CMK (cell line): ENCODE results near the gene MAGEF1.

Experiments
- DNase-seq: peaks from one replicate; pipeline ENCODE4 v3.0.0-alpha.2; 2010; ENCODE audit warnings: low read depth

Gene MAGEF1

GRCh38 chr3:184725176-184725719, 13.4 kb upstream of the MAGEF1 start:
- DNase-seq = no peak

DNA sequence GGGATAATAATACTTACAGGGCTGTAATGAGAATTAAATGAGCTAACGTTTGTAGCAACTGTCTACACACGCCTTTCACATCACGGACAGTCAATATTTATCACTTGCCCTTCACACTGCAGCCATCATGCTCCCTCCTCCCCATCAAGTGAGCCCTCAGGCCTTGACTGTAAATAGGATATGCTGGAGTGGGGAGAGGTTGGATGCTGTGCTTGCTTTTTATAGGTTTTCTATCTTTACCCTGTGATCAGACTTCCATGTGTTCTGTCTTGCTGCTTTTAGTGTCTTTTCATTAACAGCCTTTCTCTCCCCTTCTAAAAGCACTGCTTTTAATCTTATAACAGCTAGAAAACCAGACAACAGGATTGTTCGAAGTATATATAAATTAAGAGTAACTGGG, 12.8 kb upstream of the MAGEF1 start:
- no peak for DNase-seq

DNA sequence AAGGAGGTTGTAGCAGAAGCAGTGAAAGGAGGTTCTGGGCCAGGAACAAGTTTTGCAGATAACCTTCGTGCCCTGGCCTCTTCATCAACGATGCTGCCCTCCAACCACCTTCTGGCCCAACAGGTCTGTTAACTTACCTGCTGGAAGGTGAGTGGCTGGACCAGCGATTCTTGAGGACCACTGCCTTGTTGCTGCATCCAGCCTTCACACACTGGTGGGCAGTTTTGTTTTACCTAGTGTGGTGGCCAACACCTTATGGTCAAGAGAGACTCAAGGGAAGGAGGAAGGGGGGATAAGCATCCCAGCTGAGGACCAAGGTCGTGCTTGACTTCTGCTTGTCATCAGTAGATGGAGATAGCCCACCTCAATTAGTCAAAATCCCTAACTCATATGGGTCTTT, 7.8 kb upstream of the MAGEF1 start:
- no peak for DNase-seq

DNA sequence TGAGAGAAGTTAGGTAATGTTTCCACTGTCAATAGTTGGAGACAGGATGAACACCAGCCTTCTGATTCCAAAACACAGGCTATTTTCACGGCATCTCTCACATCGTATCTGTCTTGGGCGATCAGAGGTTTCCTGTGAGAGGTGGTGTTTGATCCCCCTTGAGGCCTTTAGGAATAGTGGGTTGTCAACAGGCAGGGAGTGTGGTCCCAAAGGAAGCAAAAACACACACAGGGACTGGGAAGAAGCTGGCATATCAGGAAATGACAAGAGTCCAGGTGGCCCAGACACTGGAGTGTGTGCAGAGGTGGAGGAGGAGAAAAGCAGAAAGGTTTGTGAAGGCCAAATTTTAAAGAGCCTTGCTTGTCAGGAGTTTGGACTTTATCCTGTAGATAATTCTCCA, 6.6 kb upstream of the MAGEF1 start:
- DNase-seq = no peak

- DNase-seq = no peak
Measured at GRCh38 chr3:184717399-184717983, 5.6 kb upstream of the MAGEF1 start.

DNA sequence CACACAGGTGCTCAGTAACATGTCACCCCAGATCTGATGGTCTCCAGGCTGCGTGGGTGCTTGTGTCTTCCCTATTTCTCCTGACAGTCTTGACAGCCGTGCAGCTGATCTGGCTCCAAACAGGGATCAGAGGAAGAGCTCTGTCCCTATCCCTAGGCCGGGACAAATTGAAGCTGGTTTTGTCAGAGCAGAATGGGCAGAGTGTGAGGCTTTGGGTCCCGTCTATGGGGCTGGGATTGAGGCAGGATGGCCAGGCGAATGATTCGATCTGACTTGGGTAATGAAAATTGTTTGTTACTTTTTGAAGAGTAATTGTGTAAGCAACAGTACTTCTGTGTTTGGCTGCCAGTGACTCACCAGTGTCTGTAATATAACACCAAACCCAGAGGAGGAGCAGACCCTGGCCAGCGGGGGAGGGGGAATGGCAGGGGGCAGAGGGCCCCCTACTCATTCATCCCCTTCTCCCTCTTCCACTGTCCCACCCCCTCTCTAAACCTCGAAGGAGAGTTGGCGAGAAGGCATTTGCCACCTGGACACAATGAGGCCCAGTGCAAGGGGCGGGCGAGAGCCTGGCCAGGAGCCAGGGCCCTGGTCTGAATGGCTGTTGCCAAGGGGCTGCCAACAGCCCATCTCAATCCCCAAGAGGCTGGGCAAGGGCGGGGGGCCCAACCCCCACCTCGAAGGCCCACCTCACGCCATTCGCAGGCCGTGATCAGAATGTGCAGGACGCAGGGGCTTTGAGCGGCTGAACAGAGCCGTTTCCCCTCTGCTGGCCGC, 4.9 kb upstream of the MAGEF1 start:
- DNase-seq = no peak

DNA sequence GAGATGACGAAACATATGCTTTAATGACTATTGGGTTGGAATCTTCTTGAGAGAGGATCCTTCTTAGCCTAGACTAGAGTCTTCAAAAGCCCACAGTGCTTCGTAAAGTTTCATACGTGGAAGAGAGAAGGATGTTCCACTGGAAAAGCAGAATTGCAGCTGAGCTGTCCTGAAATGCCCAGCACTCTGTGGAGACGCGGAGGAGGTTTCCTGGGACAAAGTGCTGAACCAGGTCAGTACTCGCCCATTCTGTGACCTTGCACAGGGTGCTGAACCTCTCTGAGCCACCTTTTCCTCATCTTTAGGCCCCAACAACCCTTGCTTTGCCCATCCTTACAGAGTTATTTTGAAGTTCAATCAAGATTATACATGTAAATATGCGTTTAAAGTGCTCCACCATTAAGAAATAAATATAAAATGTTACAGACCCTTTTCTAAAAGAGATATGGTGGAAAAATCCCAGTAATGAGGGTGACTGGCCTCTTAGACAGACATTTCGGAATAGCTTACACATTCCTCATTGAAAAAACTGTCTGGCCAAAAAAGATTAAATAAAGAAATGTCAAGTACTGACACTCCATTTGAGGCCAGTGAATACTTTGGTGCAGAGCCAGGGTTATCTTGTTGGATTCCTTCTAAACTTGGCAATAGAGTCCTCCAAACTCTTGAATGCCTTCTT, 4.2 kb upstream of the MAGEF1 start:
- DNase-seq = no peak

DNA sequence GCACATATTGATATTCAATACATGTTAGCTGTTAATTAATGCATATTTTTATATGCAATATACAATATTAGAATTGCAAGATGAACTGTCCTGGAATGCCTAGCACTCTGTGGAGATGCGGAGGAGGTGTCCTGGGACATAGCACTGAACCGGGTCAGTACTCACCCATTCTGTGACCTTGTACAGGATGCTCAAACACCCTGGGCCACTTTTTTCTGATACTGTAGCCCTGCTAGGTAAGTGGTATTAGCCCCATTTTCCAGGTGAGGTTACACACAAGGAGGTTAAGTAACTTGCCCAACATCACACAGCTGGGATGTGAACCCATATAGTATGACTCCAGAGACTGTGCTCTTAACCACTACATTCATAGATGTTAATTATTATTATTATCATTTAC, 1.7 kb upstream of the MAGEF1 start:
- no peak for DNase-seq

- no peak for DNase-seq
Measured at GRCh38 chr3:184713040-184713355, 1.1 kb upstream of the MAGEF1 start.

DNA sequence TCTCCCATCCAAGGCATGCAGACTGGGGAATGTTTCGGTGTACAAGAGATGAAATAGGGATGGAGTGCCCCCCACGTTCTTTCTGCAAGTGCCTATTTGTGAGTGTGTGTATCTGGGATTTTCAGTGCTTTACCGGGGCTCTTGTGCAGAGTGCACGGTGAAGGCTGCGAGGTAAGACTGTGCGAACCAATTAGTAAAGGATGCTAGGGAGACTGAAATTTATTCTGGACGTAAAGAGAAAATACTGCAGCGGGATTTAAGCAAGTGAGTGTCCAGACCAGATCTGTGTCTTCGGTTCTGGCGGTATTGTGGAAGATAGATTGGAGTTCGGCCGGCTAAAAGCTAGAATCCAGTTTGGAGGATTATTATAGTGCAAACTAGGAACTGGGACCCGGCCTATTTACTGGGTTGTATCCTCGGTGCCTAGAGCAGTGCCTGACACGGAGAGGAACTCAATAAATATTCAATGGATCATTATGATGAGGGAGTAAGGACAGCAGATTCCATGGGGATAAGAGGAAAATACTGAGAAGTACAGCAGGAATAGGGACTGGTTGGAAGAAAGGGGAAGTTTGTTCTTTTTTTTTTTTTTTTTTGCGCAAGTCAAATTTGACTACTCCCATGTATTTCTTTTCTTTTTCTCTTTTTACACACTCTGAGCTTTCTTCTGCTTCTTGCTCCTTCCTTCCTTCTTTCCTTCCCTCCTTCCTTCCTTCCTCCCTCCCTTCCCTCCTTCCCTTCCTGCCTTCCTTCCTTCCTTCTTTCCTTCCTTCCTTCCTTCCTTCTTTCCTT, 580 bp upstream of the MAGEF1 start:
- DNase-seq = no peak

DNA sequence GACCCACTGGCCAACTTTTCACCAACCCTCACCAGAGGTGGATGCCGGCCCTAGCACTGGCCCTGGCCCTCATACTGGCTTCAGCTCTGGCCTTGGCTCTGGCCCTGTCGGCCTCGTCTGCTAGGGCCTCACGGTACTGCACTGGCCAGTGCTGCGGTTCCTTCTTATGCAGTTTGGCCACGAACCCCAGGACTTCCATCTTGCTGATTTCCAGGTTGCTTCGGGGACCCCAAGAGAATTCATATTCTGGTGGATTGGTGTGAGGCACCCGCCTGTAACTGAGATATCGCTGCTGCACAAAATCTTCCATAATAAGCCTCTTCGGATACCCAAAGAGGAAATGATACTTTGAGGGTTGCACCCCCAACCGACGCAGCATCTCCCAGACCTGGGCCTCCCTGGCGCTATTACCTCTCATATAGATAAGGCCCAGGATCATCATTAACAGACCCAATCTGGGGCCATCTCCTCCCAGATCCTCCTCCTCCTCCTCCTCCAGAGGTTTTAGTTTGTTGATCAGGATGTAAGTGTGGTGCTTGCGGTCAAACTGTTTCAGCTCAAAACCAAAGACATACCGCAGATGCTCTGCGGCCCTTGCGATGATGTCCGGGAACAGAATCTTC, 883 bp downstream of the MAGEF1 start:
- DNase-seq = peak; percentile 47

DNA sequence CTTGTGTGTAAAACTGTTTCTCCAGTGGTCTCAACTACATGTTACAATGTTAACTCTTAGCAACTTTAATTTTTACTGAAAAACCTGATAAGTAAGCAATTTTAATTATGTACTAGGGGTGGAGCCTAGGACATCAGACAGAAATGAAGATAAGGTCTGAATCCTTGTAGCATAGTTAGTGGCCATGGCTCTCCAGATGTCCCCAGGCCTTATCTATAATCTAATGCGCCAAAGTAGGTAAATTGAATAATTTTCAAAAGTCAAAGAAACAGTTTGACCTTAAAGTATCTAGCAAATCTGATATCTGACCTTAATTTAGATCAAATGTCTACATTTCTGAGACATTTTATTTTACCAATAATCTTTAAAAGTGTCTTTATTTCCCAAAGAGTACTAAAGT, 8.2 kb downstream of the MAGEF1 start:
- DNase-seq = no peak

- no peak for DNase-seq
Measured at GRCh38 chr3:184700759-184701158, 11.1 kb downstream of the MAGEF1 start.

GRCh38 chr3:184697845-184698244, 14.0 kb downstream of the MAGEF1 start:
- DNase-seq = no peak

- no peak for DNase-seq
Measured at GRCh38 chr3:184696697-184697096, 15.2 kb downstream of the MAGEF1 start.

DNA sequence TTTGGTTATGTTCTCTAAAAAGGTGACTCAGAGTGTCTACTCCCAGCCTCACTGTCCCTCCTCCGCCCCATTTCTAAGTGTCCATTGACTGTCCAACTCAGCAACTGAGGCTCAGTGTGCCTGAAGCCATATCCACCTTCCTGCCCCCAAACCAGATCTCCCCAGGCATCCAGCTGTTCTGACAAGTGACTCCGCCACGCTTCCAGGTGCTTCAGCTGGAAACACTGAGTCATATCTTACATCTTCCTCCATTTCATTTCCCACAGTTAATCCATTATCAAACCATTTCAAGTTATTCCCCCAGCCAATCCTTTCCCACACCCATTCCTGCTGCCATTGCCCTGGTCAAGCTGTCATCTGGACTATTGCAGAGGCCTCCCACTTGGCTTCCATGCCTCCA, 17.1 kb downstream of the MAGEF1 start:
- no peak for DNase-seq

GRCh38 chr3:184694133-184694665, 17.7 kb downstream of the MAGEF1 start:
- DNase-seq = no peak

DNA sequence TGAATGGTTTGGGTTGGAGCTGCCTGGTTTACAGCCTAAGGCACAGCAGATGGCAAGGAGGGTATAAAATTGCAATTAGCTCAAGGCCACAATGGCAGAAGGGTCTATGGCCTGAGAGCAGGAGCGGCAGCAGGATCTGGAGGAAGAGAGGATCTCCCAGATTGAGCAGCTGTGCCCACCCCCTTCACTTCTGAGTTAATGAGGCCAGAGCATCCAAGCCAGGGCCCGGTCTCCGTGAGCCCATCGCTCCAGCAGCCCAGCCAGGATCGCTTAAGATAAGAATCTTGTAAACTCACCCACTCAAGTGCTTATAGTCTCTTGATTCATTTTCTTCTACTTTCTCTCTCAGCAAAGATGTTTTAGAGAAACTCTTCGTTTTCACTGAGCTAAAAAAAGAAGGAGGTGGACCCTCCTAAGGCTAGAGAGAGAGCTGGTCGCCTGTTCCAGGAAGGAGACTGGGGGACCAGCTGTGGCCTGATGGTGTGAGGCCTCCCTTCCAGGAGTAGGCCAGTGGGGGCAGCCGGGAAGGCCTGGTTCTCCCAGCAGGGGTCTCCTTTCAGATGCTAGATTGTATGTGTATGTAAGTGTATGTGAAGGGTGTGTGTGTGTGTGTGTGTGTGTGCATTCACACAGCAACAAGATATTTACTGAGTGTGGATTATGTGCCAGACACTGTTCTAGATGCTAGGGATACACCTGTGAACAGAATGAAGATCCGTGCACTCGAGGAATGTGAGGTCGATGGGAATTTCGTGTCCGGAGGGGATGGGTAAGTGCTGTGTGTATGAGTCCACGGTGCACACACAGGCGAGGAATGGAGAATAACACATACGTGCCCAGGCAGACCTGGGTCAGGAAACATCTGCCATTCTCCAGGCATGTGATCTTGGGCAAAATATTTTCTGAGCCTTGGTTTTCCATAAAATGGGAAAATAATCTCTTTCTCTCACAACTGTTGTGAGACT, 18.6 kb downstream of the MAGEF1 start:
- DNase-seq = no peak

DNA sequence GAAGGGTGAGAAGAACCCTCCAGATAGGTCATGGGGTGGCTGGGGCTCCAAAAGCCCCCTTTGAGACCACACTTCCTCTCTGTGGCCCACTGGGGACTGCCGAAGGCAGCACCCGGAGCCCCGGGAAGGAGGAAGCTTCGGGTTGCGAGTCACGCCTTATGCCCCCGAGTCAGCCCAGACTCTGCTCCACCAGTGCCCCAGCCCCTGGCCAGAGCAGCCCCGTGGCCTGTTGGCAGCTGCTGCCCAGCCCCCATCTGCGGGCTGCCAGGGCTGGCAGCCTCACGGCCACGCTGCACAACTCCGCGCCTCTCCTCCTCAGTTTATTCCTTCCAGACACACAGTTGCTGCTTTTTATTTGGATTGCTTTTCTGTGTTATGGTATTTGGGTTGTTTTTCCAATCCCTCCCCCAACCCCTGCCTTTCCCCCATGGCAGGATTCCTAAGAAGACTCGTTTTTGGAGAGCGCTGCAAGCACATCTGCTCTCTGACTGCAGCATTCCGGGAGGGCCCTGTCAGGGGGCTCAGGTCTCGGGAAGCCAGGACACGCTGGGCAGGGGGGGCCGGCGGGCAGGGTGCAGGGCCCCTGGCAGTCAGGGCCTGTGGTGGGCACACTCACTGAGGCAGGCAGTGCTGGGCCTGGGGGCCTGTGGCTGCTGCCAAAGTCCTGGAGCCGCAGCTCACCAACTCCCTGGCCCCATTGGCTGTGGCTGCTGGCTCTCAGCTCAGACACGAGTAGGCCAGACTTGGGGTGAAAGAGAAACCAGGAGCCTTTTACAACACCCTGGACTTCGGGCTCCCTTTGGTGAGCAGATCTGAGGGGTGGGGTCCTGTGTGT, 20.2 kb downstream of the MAGEF1 start:
- no peak for DNase-seq
